ENCODE data around the gene LOXHD1.

Gene LOXHD1

DNA sequence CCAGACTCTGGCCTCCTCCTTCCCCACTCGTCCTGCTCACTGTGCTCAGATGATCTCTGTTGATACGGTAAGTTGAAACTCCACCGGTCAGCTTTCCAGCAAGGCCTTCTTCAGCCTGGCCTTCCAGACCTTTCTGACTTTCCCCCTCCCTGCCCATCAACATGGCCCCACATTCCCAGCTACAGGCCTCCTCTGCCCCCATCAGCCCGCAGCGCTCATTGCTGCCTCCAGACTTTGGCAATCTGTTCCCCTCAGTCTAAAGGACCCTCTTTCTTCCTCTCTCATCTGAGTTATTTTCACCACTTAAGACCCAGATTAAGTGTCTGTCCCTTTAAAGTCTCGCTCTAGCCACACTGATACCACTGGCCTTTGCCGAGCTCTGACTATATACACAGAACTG lies 10.6 kb downstream of the LOXHD1 start:
- no peaks in the 10 kb centered on the region for H3K27me3 ChIP-seq (ENCODE audit: control insufficient read depth, insufficient read depth, low read length)

DNA sequence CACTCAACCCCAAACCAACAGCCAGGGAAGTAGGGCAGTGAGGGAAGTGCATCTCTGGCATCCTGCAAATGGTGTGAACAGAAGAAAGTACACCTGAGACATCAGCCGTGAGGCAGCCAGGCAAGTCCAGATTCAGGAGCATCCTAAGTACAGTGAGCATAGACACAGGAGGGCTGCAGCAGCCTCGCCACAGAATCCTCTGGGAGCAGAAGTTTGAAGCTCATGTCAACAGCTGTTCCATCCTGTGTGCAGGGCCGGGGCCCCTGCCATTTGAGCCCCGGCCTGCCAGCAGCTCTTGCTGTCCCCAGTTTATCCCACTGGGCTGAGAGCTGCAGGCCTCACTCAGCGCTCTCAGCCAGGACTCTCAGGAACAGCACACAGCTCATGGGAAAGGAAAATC lies 14.5 kb downstream of the LOXHD1 start:
- Histone ChIP-seq H3K79me2 (no peaks in the 10 kb centered on the region), H3K27me3 (ENCODE audit: control insufficient read depth, insufficient read depth, low read length) (no peaks in the 10 kb centered on the region), H3K4me3 (ENCODE audit: low read depth, low read length) (no peak overlapping the region), H3K9ac (no peak overlapping the region), H3K4me2 (ENCODE audit: low read length) (no peak overlapping the region), H2AFZ (no peak overlapping the region), H3K4me1 (peaks cover 16% of the 10 kb centered on the region), H3K9me3 (ENCODE audit: control insufficient read depth, low read length) (no peaks in the 10 kb centered on the region), H3K27ac (no peak overlapping the region), H3K36me3 (ENCODE audit: control insufficient read depth, insufficient read depth, low read length) (no peaks in the 10 kb centered on the region)
- TF ChIP-seq, protein P1, sequence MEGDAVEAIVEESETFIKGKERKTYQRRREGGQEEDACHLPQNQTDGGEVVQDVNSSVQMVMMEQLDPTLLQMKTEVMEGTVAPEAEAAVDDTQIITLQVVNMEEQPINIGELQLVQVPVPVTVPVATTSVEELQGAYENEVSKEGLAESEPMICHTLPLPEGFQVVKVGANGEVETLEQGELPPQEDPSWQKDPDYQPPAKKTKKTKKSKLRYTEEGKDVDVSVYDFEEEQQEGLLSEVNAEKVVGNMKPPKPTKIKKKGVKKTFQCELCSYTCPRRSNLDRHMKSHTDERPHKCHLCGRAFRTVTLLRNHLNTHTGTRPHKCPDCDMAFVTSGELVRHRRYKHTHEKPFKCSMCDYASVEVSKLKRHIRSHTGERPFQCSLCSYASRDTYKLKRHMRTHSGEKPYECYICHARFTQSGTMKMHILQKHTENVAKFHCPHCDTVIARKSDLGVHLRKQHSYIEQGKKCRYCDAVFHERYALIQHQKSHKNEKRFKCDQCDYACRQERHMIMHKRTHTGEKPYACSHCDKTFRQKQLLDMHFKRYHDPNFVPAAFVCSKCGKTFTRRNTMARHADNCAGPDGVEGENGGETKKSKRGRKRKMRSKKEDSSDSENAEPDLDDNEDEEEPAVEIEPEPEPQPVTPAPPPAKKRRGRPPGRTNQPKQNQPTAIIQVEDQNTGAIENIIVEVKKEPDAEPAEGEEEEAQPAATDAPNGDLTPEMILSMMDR (IDR thresholded peaks at IDR 0.05): no peak

More for the DNA sequence above, 10.6 kb downstream of the LOXHD1 start:
- Histone ChIP-seq H2AFZ (peak overlapping the region; percentile 74), H3K4me3 (ENCODE audit: low read depth, low read length) (no peak overlapping the region), H3K27ac (no peak overlapping the region), H3K79me2 (no peaks in the 10 kb centered on the region), H3K9me3 (ENCODE audit: control insufficient read depth, low read length) (no peaks in the 10 kb centered on the region), H3K9ac (no peak overlapping the region), H3K4me1 (peaks cover 14% of the 10 kb centered on the region), H3K4me2 (ENCODE audit: low read length) (no peak overlapping the region), H3K36me3 (ENCODE audit: control insufficient read depth, insufficient read depth, low read length) (no peaks in the 10 kb centered on the region)
- TF ChIP-seq, protein P1 (IDR thresholded peaks at IDR 0.05): no peak

DNA sequence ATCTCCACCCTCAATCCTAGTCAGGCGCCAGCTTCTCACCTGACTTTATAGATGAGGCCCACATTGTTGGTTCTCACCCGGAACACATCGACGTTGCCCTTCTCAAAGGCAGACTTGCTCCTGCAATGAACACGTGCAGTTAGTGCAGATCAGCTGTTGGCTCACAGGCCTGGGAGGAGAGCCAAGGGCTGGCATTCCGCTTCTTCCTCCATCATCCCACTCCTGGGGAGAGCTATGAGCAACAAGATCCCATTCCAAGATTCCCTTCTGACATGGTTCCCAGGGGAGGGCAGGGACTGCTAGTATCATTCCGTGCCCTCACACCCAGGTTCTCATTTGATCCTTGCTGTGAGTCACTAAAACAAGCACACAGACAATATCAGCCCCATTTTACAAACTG lies 15.1 kb downstream of the LOXHD1 start:
- Histone ChIP-seq H3K9me3 (ENCODE audit: control insufficient read depth, low read length) (no peaks in the 10 kb centered on the region), H3K27ac (no peak overlapping the region), H2AFZ (peak overlapping the region; percentile 52), H3K9ac (no peak overlapping the region), H3K4me1 (peaks cover 16% of the 10 kb centered on the region), H3K27me3 (ENCODE audit: control insufficient read depth, insufficient read depth, low read length) (no peaks in the 10 kb centered on the region), H3K79me2 (no peaks in the 10 kb centered on the region), H3K4me2 (ENCODE audit: low read length) (no peak overlapping the region), H3K4me3 (ENCODE audit: low read depth, low read length) (no peak overlapping the region), H3K36me3 (ENCODE audit: control insufficient read depth, insufficient read depth, low read length) (no peaks in the 10 kb centered on the region)
- TF ChIP-seq, protein P1 (IDR thresholded peaks at IDR 0.05): no peak

DNA sequence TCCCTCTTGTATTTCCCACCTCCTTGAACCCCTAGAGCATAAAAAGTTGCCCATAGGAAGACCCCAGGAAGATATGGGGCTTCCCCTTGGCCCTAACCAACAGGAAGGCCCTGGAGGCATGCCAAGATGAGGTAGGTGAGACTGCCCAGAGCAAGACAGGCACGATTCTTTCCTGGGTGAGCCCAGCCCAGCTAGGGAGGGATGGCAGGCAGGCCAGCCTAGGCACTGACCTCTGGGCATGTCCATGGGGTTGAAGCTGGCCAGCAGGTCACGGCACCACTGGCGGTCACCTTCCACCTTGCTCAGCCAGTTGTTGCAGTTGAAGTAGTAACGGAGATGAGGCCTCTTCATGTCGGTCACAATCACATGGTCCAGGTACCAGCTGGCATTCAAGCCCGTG lies 17.6 kb downstream of the LOXHD1 start:
- H2AFZ ChIP-seq: no peak overlapping the region
- no peak overlapping the region for H3K9ac ChIP-seq
- peaks cover 9% of the 10 kb centered on the region for H3K4me1 ChIP-seq
- H3K36me3 ChIP-seq (ENCODE audit: control insufficient read depth, insufficient read depth, low read length): no peaks in the 10 kb centered on the region
- H3K4me2 ChIP-seq (ENCODE audit: low read length): no peak overlapping the region
- no peaks in the 10 kb centered on the region for H3K79me2 ChIP-seq
- TF ChIP-seq, protein P1 (IDR thresholded peaks at IDR 0.05): no peak
- H3K4me3 ChIP-seq (ENCODE audit: low read depth, low read length): no peak overlapping the region
- no peaks in the 10 kb centered on the region for H3K27me3 ChIP-seq (ENCODE audit: control insufficient read depth, insufficient read depth, low read length)
- no peak overlapping the region for H3K27ac ChIP-seq
- no peaks in the 10 kb centered on the region for H3K9me3 ChIP-seq (ENCODE audit: control insufficient read depth, low read length)

DNA sequence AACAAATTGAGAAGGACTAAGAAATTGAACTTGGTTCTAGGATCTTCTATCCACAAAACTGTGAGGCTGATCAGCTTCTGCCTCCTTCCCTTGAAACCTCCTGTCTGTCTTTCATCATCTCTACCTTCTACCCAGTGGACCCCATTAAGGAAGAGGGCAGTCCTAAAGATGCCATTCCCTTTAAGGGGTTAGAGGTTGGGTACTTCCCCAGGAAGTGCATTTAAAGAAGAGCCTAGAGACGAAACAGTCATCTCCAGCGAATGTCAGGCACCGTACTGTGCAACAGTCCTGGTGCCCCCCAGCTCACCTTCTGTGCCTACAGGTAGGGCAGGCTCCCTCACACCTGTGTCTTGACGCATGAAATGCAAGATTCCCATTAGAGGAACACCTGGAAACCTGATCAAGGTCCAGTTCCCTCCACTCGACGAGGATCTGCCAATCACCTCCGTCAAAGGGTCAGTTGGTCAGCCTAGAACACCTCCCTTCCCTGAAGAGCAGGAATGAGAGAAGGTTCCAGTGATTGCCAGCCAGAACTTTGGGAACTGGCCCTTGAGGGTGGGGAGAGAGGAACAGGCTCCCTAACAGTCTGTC lies 20.9 kb downstream of the LOXHD1 start:
- H3K9me3 ChIP-seq (ENCODE audit: control insufficient read depth, low read length): no peaks in the 10 kb centered on the region
- TF ChIP-seq, protein P1 (IDR thresholded peaks at IDR 0.05): no peak

More for the DNA sequence above, 20.9 kb downstream of the LOXHD1 start:
- Histone ChIP-seq H2AFZ (no peak overlapping the region), H3K27me3 (ENCODE audit: control insufficient read depth, insufficient read depth, low read length) (no peaks in the 10 kb centered on the region), H3K4me1 (no peaks in the 10 kb centered on the region), H3K27ac (no peak overlapping the region), H3K9ac (no peak overlapping the region), H3K4me3 (ENCODE audit: low read depth, low read length) (no peak overlapping the region), H3K4me2 (ENCODE audit: low read length) (no peak overlapping the region), H3K36me3 (ENCODE audit: control insufficient read depth, insufficient read depth, low read length) (no peaks in the 10 kb centered on the region), H3K79me2 (no peaks in the 10 kb centered on the region)
